RWPE2 (cell line): ENCODE measurements around the gene ZDHHC17.

Experiments used
- ATAC-seq: fragments of 200-7000 bp; cut with Tn5 transposase; 3 replicates; pipeline ENCODE4 v1.9.1; 2021; ENCODE audit warnings: low read depth
- DNase-seq: peaks from one replicate; pipeline ENCODE4 v3.0.0-alpha.2; 2020; ENCODE audit warnings: low spot score
- H3K27ac ChIP-seq: fragments of 450-650 bp; 2 replicates; pipeline ENCODE4 v1.5.1; 2017; ENCODE audit warnings: mild to moderate bottlenecking; ENCODE audit not compliant: poor library complexity, severe bottlenecking
- H3K27me3 ChIP-seq: fragments of 250-450 bp; sonication (Bioruptor Pico); 2 replicates; pipeline ENCODE4 v1.5.1; 2021; ENCODE audit warnings: mild to moderate bottlenecking, moderate library complexity; ENCODE audit not compliant: insufficient read depth, poor library complexity, severe bottlenecking
- H3K36me3 ChIP-seq: fragments of 250-450 bp; sonication (Bioruptor Pico); 2 replicates; pipeline ENCODE4 v1.5.1; 2020; ENCODE audit warnings: low read depth, mild to moderate bottlenecking, moderate library complexity
- H3K4me1 ChIP-seq: fragments of 250-450 bp; sonication (Bioruptor Pico); 2 replicates; pipeline ENCODE4 v1.5.1; 2021; ENCODE audit warnings: mild to moderate bottlenecking, moderate library complexity; ENCODE audit not compliant: insufficient read depth, poor library complexity, severe bottlenecking
- H3K4me3 ChIP-seq: fragments of 250-450 bp; sonication (Bioruptor Pico); 2 replicates; pipeline ENCODE4 v1.5.1; 2021; ENCODE audit warnings: mild to moderate bottlenecking, moderate library complexity; ENCODE audit not compliant: severe bottlenecking
- H3K9me3 ChIP-seq: fragments of 250-450 bp; sonication (Bioruptor Pico); 2 replicates; pipeline ENCODE4 v1.5.1; 2021; ENCODE audit warnings: mild to moderate bottlenecking, moderate library complexity; ENCODE audit not compliant: severe bottlenecking
- CTCF ChIP-seq: fragments of 450-650 bp; IDR thresholded peaks from one replicate; pipeline ENCODE4 v1.5.1; 2017; ENCODE audit warnings: mild to moderate bottlenecking, moderate library complexity; ENCODE audit not compliant: poor library complexity, severe bottlenecking

The ZDHHC17 gene

GRCh38 chr12:76747245-76747644, 16.7 kb upstream of the ZDHHC17 start:
- Histone ChIP-seq H3K4me3 (no peak overlapping the region), H3K27ac (no peak overlapping the region), H3K4me1 (no peaks in the 10 kb centered on the region), H3K27me3 (no peaks in the 10 kb centered on the region), H3K36me3 (no peaks in the 10 kb centered on the region), H3K9me3 (no peaks in the 10 kb centered on the region)
- no peak for ATAC-seq
- no peak for TF ChIP-seq CTCF
- DNase-seq, result no peak

GRCh38 chr12:76755829-76756379, 8.0 kb upstream of the ZDHHC17 start:
- Histone ChIP-seq H3K27ac (no peak overlapping the region), H3K4me1 (no peaks in the 10 kb centered on the region), H3K36me3 (no peaks in the 10 kb centered on the region), H3K4me3 (no peak overlapping the region), H3K9me3 (no peaks in the 10 kb centered on the region), H3K27me3 (no peaks in the 10 kb centered on the region)
- ATAC-seq, result no peak
- no peak for DNase-seq
- no peak for TF ChIP-seq CTCF

GRCh38 chr12:76757694-76758093, 6.2 kb upstream of the ZDHHC17 start:
- DNase-seq (no peak), ATAC-seq (peak; percentile 50; the same call in 1 of the 3 replicates)
- Histone ChIP-seq H3K27ac (no peak overlapping the region), H3K4me3 (no peak overlapping the region), H3K9me3 (no peaks in the 10 kb centered on the region), H3K36me3 (no peaks in the 10 kb centered on the region), H3K4me1 (no peaks in the 10 kb centered on the region), H3K27me3 (no peaks in the 10 kb centered on the region)
- TF ChIP-seq CTCF, result no peak

- Histone ChIP-seq H3K27ac (no peak overlapping the region), H3K9me3 (no peaks in the 10 kb centered on the region), H3K4me3 (no peak overlapping the region), H3K36me3 (no peaks in the 10 kb centered on the region), H3K27me3 (no peaks in the 10 kb centered on the region), H3K4me1 (peaks cover 9% of the 10 kb centered on the region)
- ATAC-seq (no peak), DNase-seq (no peak)
- TF ChIP-seq CTCF, result no peak
Observed at GRCh38 chr12:76762601-76762980, 1.3 kb upstream of the ZDHHC17 start.

GRCh38 chr12:76764856-76765255, 941 bp downstream of the ZDHHC17 start:
- no peaks in the 10 kb centered on the region for H3K27me3 ChIP-seq
- peak overlapping the region; percentile 64 for H3K27ac ChIP-seq
- H3K36me3 ChIP-seq, result no peaks in the 10 kb centered on the region
- H3K4me3 ChIP-seq, result peak overlapping the region; percentile 66
- H3K9me3 ChIP-seq, result no peaks in the 10 kb centered on the region
- no peak for TF ChIP-seq CTCF
- DNase-seq, result no peak
- H3K4me1 ChIP-seq, result peaks cover 9% of the 10 kb centered on the region
- ATAC-seq, result 0 out of 3 replicates have a peak, but pooled peaks have one; percentile 1
